Right ventricle myocardium inferior (tissue), 1 donor: Measurements from ENCODE around the gene PTPRB. TPM values are rescaled to one million over a fixed set of nuclear protein-coding genes. Genes with fewer than 3 reads are reported as not detected.
"Not testable (repeated sequence)": the region's sequence is repeated elsewhere in the genome, so short reads cannot be mapped to it uniquely, and the experiment has no call there.

Experiments
- ATAC-seq: fragments of 200-7000 bp; cut with Tn5 transposase; one replicate; pipeline ENCODE4 v1.9.1; 2020; ENCODE audit warnings: mild to moderate bottlenecking, moderate library complexity
- DNase-seq: peaks from one replicate; pipeline ENCODE4 v3.0.0; 2021; ENCODE audit errors: missing footprints
- intact Hi-C: fragments of 100-400 bp; cut with DNase I; formaldehyde crosslinking; loops from one replicate; pipeline ENCODE4 v1.11.0; 2022
- total RNA-seq: library from RNA; stranded (reverse); fragmentation: NEBNext Ultra II Directional; extraction: Animal tissue kit (Norgen Biotek cat#: 25700); gene quantifications from one replicate; pipeline ENCODE4 v1.2.1, GENCODE V29; 2021
- donor health status: DM: no; HTN: yes; CAD: no; lungs with severe emphysema.

The PTPRB gene
- total RNA-seq, 1 donor from 2014 or later = 38.1 TPM

GRCh38 chr12:70492904-70493303 is 144.3 kb downstream of the PTPRB start:
- intact Hi-C loops, DNase-seq, ATAC-seq: not testable (repeated sequence)

- DNase-seq, ATAC-seq, intact Hi-C loops: not testable (repeated sequence)
Observed at GRCh38 chr12:70490928-70491327, 146.3 kb downstream of the PTPRB start.

- no peak for ATAC-seq
- intact Hi-C loops = no loop called here
- DNase-seq = no peak
Observed at GRCh38 chr12:70487440-70487839, 149.8 kb downstream of the PTPRB start.

- intact Hi-C loops = no loop called here
- ATAC-seq (no peak), DNase-seq (no peak)
Observed at GRCh38 chr12:70486588-70486987, 150.6 kb downstream of the PTPRB start.

- ATAC-seq (no peak), DNase-seq (no peak)
- intact Hi-C loops = no loop called here
Observed at GRCh38 chr12:70485704-70486103, 151.5 kb downstream of the PTPRB start.

GRCh38 chr12:70484464-70484863 is 152.8 kb downstream of the PTPRB start:
- DNase-seq (no peak), ATAC-seq (no peak)
- intact Hi-C loops = no loop called here

- ATAC-seq (no peak), DNase-seq (no peak)
- intact Hi-C loops = no loop called here
Observed at GRCh38 chr12:70482764-70483163, 154.5 kb downstream of the PTPRB start.

GRCh38 chr12:70469221-70469820 is 167.9 kb downstream of the PTPRB start:
- ATAC-seq (no peak), DNase-seq (no peak)
- intact Hi-C loops = no loop called here

- no peak for DNase-seq
- no peak for ATAC-seq
- intact Hi-C loops = no loop called here
Observed at GRCh38 chr12:70468741-70469140, 168.5 kb downstream of the PTPRB start.

- DNase-seq (no peak), ATAC-seq (no peak)
- intact Hi-C loops = no loop called here
Observed at GRCh38 chr12:70467918-70468733, 169.1 kb downstream of the PTPRB start.

GRCh38 chr12:70467476-70467875 is 169.8 kb downstream of the PTPRB start:
- intact Hi-C loops = no loop called here
- no peak for ATAC-seq
- no peak for DNase-seq

GRCh38 chr12:70466753-70467152 is 170.5 kb downstream of the PTPRB start:
- DNase-seq = no peak
- intact Hi-C loops = no loop called here
- no peak for ATAC-seq
